GM12801 (cell line): ENCODE data around the gene OR1E1.

ENCODE experiments used
- TF ChIP-seq, protein P1 (sequence below): IDR thresholded peaks from one replicate; pipeline ENCODE4 v1.5.1; 2011; ENCODE audit warnings: control low read depth; ENCODE audit not compliant: insufficient read length; ENCODE audit errors: extremely low read depth

The OR1E1 gene

GRCh38 chr17:3411070-3411469 lies 12.9 kb upstream of the OR1E1 start, which contains the start of gene OR3A3:
TSS of gene OR3A3 (plus strand) at chr17:3411370.
- TF ChIP-seq, protein P1, sequence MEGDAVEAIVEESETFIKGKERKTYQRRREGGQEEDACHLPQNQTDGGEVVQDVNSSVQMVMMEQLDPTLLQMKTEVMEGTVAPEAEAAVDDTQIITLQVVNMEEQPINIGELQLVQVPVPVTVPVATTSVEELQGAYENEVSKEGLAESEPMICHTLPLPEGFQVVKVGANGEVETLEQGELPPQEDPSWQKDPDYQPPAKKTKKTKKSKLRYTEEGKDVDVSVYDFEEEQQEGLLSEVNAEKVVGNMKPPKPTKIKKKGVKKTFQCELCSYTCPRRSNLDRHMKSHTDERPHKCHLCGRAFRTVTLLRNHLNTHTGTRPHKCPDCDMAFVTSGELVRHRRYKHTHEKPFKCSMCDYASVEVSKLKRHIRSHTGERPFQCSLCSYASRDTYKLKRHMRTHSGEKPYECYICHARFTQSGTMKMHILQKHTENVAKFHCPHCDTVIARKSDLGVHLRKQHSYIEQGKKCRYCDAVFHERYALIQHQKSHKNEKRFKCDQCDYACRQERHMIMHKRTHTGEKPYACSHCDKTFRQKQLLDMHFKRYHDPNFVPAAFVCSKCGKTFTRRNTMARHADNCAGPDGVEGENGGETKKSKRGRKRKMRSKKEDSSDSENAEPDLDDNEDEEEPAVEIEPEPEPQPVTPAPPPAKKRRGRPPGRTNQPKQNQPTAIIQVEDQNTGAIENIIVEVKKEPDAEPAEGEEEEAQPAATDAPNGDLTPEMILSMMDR = no peak

DNA sequence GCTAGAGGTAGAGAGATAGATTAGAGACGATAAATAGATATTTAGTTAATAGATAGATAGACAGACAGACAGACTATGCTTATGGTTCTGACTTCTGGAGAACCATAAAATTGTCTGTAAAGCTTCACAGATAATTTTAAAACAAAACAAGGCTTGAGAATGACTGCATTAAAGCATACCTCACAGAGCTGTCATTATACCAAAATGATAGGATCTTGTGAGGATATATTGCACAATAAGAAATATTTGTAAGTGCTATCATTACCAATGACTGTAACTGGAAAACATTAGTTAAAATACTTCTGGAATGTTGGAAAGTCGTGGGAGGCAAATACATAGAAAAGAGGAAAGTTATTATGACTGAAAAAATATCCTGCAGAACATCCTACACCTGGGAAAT lies 3.6 kb upstream of the OR1E1 start:
- TF ChIP-seq, protein P1 = no peak

- TF ChIP-seq, protein P1 = no peak
Observed at GRCh38 chr17:3400055-3400454, 1.8 kb upstream of the OR1E1 start.

- TF ChIP-seq, protein P1 = no peak
Observed at GRCh38 chr17:3389791-3390190, 8.4 kb downstream of the OR1E1 start.

GRCh38 chr17:3385869-3386816 lies 12.1 kb downstream of the OR1E1 start, which contains the start of gene OR3A2:
TSS of gene OR3A2 (minus strand) at chr17:3386308.
- TF ChIP-seq, protein P1 = no peak

DNA sequence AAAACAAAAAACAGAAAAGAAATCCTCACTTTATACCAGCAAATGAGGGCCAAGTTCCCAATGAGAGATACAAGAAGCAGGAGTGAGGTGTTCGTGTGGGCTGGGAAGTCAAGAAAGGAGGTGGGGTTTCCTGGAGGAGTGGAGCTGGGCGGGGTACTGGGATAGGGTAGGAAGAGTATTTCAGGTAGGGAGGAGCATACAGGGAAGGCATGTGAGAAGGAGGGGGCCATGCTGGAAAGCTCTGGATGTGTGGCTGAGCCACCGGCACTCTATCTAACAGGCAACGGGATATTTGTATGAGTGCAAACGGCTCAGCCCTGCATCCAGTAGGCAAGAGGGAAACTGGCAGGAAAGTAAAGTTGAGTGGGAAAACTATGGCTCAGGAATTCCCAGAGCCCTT lies 16.3 kb downstream of the OR1E1 start:
- TF ChIP-seq, protein P1 = no peak

DNA sequence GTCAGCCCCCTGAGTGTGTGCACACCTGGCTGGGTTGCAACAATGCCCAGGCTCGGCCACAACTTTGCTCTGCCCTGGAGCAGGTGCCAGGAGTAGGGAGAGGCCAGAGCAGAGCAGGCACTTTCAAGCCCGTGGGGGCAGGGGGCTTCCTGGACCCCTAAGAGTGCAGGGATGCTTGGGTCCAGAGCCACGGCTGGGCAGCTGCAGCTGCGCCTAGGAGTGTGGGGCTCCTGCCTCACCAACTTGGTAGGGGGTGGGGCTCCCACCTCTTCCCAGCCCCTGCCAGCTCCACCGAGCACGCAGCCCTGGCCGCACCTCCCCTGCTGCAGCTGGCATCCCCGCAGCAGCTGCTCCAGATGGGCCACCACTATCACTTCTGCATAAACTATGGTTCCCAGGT lies 19.9 kb downstream of the OR1E1 start:
- TF ChIP-seq, protein P1 = no peak
